ENCODE data around the gene LARGE1.

LARGE1 gene

GRCh38 chr22:33400891-33401290, 519.4 kb downstream of the LARGE1 start:
- TF ChIP-seq, protein P1, sequence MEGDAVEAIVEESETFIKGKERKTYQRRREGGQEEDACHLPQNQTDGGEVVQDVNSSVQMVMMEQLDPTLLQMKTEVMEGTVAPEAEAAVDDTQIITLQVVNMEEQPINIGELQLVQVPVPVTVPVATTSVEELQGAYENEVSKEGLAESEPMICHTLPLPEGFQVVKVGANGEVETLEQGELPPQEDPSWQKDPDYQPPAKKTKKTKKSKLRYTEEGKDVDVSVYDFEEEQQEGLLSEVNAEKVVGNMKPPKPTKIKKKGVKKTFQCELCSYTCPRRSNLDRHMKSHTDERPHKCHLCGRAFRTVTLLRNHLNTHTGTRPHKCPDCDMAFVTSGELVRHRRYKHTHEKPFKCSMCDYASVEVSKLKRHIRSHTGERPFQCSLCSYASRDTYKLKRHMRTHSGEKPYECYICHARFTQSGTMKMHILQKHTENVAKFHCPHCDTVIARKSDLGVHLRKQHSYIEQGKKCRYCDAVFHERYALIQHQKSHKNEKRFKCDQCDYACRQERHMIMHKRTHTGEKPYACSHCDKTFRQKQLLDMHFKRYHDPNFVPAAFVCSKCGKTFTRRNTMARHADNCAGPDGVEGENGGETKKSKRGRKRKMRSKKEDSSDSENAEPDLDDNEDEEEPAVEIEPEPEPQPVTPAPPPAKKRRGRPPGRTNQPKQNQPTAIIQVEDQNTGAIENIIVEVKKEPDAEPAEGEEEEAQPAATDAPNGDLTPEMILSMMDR (IDR thresholded peaks at IDR 0.05; ENCODE audit: borderline replicate concordance, control extremely low read depth, extremely low read depth, insufficient read depth, missing control alignments): no peak
- no peak for DNase-seq (ENCODE audit: low spot score)
- in situ Hi-C loops (cut with MboI; ENCODE audit: low sequenced_read_pairs, unreplicated experiment): no loop called here

- in situ Hi-C loops (cut with MboI; ENCODE audit: low sequenced_read_pairs, unreplicated experiment): no loop called here
- TF ChIP-seq, protein P1 (IDR thresholded peaks at IDR 0.05; ENCODE audit: borderline replicate concordance, control extremely low read depth, extremely low read depth, insufficient read depth, missing control alignments): no peak
- no peak for DNase-seq (ENCODE audit: low spot score)
These were observed 520.0 kb downstream of the LARGE1 start for GRCh38 chr22:33400061-33400840.

GRCh38 chr22:33397381-33397907, 522.8 kb downstream of the LARGE1 start:
- no peak for DNase-seq (ENCODE audit: low spot score)
- in situ Hi-C loops (cut with MboI; ENCODE audit: low sequenced_read_pairs, unreplicated experiment): no loop called here
- TF ChIP-seq, protein P1 (IDR thresholded peaks at IDR 0.05; ENCODE audit: borderline replicate concordance, control extremely low read depth, extremely low read depth, insufficient read depth, missing control alignments): no peak

DNA sequence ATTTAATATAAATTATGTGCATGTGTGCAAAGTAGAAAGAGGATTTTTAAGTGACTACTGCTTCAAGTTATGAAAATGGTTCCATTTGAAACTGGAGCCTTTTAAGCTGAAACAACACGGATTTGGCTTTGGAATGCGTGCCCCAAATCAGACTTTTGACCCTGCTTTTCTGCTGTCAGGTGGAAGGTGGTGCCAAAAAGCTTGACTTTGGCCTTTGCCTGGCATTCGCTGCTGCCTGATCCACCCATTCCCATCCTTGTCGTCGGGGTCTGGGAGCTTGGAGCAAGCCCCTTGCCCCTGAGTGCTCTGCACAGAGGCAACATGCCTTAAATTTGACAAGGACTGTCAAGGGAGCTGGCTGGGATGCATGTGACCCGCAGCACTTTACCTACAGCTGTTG, 526.8 kb downstream of the LARGE1 start:
- in situ Hi-C loops (cut with MboI; ENCODE audit: low sequenced_read_pairs, unreplicated experiment): no loop called here
- TF ChIP-seq, protein P1 (IDR thresholded peaks at IDR 0.05; ENCODE audit: borderline replicate concordance, control extremely low read depth, extremely low read depth, insufficient read depth, missing control alignments): no peak
- DNase-seq (ENCODE audit: low spot score): no peak

DNA sequence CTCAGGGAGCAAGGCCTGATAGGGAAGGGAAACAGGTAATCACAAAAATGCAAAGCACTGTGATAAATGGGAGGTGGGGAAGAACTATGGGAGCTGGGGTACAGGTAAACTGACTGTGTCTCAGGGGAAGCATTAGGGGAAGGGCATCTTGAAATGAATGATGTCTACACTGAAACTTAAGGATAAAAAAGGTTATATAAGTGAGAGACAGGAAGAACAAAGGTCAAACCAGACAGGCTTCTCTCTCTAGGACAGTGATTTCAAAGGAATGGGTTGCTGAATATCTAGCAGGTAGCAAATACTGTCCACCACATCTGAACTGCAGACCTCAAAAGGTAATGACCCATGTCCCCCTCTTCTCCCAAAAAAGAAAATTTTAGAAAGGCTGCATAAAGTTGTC, 529.0 kb downstream of the LARGE1 start:
- TF ChIP-seq, protein P1 (IDR thresholded peaks at IDR 0.05; ENCODE audit: borderline replicate concordance, control extremely low read depth, extremely low read depth, insufficient read depth, missing control alignments): no peak
- DNase-seq (ENCODE audit: low spot score): no peak
- in situ Hi-C loops (cut with MboI; ENCODE audit: low sequenced_read_pairs, unreplicated experiment): no loop called here

- no peak for DNase-seq (ENCODE audit: low spot score)
These were observed 530.3 kb downstream of the LARGE1 start for GRCh38 chr22:33389936-33390335.

More at GRCh38 chr22:33389936-33390335, 530.3 kb downstream of the LARGE1 start:
- TF ChIP-seq, protein P1 (IDR thresholded peaks at IDR 0.05; ENCODE audit: borderline replicate concordance, control extremely low read depth, extremely low read depth, insufficient read depth, missing control alignments): no peak
- in situ Hi-C loops (cut with MboI; ENCODE audit: low sequenced_read_pairs, unreplicated experiment): no loop called here
